A549 treated with Mapracorat at 1 μM for 4 hours (cell line): ENCODE measurements around the gene SPATA12. TPM values are rescaled to one million over a fixed set of nuclear protein-coding genes. Genes with fewer than 3 reads are reported as not detected.

Source experiments
- total RNA-seq: library from RNA; stranded (reverse); fragments of 200-300 nt; extraction: Qiagen RNA extraction; gene quantifications from 5 replicates; pipeline ENCODE4 v1.2.3, GENCODE V29; 2022

Gene SPATA12, protein sequence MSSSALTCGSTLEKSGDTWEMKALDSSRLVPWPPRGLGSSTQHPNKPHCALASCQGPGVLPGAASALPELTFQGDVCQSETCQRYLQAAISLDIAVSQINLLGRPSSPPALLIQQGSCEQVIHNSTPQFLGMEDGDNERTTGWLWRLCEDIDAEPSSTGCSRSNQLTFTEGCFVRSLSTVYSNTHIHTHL
- total RNA-seq: 0.36 to 0.62 TPM (median 0.37 TPM) in 5 replicates

DNA sequence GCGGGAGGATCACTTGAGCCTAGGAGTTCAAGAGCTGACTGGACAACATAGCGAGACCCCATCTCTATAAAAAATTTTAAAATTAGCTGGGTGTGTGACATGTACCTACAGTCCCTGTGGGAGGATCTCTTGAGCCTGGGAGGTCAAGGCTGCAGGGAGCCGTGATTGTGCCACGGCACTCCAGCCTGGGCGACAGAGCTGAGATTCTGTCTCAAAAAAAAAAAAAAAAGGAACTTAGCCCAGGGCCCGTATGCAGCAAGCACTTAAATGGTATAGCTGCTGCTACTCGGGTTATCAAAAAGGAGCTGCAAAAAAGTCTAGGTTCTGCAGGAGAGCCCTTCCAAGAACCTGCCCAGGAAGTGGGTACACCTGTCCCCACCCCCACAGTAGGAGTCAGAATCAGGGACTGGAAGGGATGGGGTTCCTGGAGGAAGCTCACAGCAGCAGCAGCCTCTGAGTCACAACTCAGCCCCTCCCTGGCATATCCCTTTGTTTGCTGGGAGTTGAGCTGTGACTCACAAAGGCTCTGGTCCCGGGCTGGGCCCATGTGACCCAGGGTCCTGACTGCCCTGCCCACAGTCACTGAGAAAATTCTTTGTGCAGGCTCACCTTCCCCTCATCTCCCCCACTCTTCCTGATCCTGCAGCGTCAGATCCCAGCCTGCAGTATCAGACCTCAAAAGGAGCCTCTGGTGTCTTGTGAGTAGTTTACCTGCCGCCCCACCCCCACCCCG lies at the start of gene SPATA12:
SPATA12 (plus strand) TSS at position 576 of the 733 bp plus-strand sequence. CDS start 13,031 bp downstream, outside the sequence.

Other genes with a start within 250 kb of the SPATA12 start
- gene IL17RD, start 104.7 kb downstream of the SPATA12 start, total RNA-seq: 0.54 to 1.4 TPM (median 1.1 TPM) in 5 replicates
- 0.31 to 0.72 TPM (median 0.34 TPM) in 3 of 5 replicates, not detected in the others for gene HESX1, start 139.3 kb downstream of the SPATA12 start, total RNA-seq
- 12.9 to 21.1 TPM (median 17.6 TPM) in 5 replicates for gene APPL1, start 167.1 kb downstream of the SPATA12 start, total RNA-seq
- gene ASB14, start 232.0 kb downstream of the SPATA12 start, total RNA-seq: not detected in 5 replicates